HepG2 (cell line): ENCODE measurements around the gene STOM.

Experiments used
- ARNT ChIP-seq: fragments of 450-650 bp; IDR thresholded peaks from 2 replicates; pipeline ENCODE4 v1.6.1; 2017
- CBFB ChIP-seq: sonication (generic); formaldehyde crosslinking; IDR thresholded peaks from 2 replicates; pipeline ENCODE4 v1.4.0; 2020; ENCODE audit warnings: missing genetic modification reagents
- CHD2 ChIP-seq: IDR thresholded peaks from 2 replicates; pipeline ENCODE4 v1.6.1; 2011; ENCODE audit warnings: low read depth, low read length, improper control_type of control experiment
- FOXP1 ChIP-seq, 2 experiments: fragments of 450-650 bp in 1 of 2; IDR thresholded peaks; 2 replicates each; pipeline ENCODE4 v1.6.1; 2017 to 2018; ENCODE audit warnings: antibody characterized with exemption in 1 of 2
- GFI1 ChIP-seq: sonication (generic); formaldehyde crosslinking; IDR thresholded peaks from 2 replicates; pipeline ENCODE4 v1.5.0; 2020; ENCODE audit warnings: missing genetic modification reagents, mild to moderate bottlenecking, borderline replicate concordance
- KAT2B ChIP-seq: fragments of 150-350 bp; IDR thresholded peaks from 2 replicates; pipeline ENCODE4 v1.6.1; 2014; ENCODE audit warnings: low read depth, low read length, borderline replicate concordance
- KLF9 ChIP-seq: IDR thresholded peaks from 2 replicates; pipeline ENCODE4 v1.6.1; 2016; ENCODE audit warnings: low read depth
- POLR2G ChIP-seq: fragments of 200-400 bp; formaldehyde crosslinking; IDR thresholded peaks from 2 replicates; pipeline ENCODE4 v1.6.1; 2018; ENCODE audit warnings: mild to moderate bottlenecking, low read depth, low read length, moderate library complexity
- YY1 ChIP-seq: IDR thresholded peaks from 2 replicates; pipeline ENCODE4 v1.6.1; 2011; ENCODE audit warnings: low read length, low read depth, moderate library complexity, mild to moderate bottlenecking; ENCODE audit not compliant: insufficient read depth, insufficient replicate concordance
- ZNF17 ChIP-seq: sonication (generic); formaldehyde crosslinking; IDR thresholded peaks from 2 replicates; pipeline ENCODE4 v1.5.0; 2020; ENCODE audit warnings: mild to moderate bottlenecking, missing genetic modification reagents
- ZNF644 ChIP-seq: IDR thresholded peaks from 2 replicates; pipeline ENCODE4 v1.6.1; 2016; ENCODE audit warnings: low read depth
- ZNF7 ChIP-seq: IDR thresholded peaks from 2 replicates; pipeline ENCODE4 v1.6.1; 2016; ENCODE audit warnings: missing biosample characterization, missing genetic modification reagents
- TF ChIP-seq, protein P1 (sequence below): sonication (generic); formaldehyde crosslinking; IDR thresholded peaks from 2 replicates; pipeline ENCODE4 v1.5.0; 2020; ENCODE audit warnings: mild to moderate bottlenecking, missing genetic modification reagents
- TF ChIP-seq, protein P2 (sequence below): sonication (generic); formaldehyde crosslinking; IDR thresholded peaks from 2 replicates; pipeline ENCODE4 v1.5.0; 2020; ENCODE audit warnings: mild to moderate bottlenecking, missing genetic modification reagents, moderate library complexity

DNA sequence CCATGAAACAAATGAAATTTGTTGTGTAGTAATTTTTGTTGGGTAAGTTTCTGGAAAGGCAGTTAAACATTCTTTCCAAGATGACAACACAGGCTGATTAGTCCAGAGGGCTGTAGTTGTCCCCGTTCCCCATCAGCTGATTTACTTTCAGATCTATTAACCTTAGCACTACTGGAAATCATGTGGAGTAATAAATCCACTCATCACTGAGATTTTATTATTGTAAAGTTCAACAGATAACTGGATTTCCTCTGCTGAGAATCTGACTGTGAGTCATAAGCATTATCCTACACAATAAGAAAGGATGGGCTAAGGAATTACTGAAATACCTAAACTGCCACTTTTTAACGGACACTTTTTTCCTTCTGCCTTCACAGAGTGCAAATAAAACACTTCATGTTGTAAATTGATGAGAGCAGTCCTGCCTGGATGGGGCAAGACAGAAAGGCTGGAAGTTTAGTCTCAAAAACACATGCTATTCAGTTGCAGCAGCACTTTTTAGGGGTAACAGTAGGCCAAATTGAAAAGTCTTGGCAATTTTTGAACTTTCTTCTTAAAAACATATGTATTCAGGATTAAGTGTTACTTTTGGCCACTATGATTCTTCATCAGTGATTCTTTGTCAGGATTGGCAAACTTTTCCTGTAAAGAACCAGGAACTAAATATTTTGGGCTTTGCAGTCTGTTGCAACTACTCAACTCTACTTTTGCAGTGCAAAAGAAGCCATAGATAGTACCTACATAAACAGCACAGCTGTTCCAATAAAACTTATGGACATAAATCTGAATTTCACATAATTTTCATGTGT, 7.0 kb downstream of the STOM start:
- TF ChIP-seq ZNF7 (no peak), CBFB (CRISPR knock-in tag) (no peak), ZNF644 (CRISPR knock-in tag) (no peak), ARNT (no peak), GFI1 (CRISPR knock-in tag) (no peak), FOXP1 (IDR thresholded peaks at IDR 0.05) (no peak), FOXP1 (CRISPR knock-in tag; IDR thresholded peaks at IDR 0.05) (no peak), POLR2G (no peak), YY1 (no peak), KAT2B (no peak), ZNF17 (no peak), CHD2 (no peak), KLF9 (CRISPR knock-in tag) (no peak)
- TF ChIP-seq, protein P1, sequence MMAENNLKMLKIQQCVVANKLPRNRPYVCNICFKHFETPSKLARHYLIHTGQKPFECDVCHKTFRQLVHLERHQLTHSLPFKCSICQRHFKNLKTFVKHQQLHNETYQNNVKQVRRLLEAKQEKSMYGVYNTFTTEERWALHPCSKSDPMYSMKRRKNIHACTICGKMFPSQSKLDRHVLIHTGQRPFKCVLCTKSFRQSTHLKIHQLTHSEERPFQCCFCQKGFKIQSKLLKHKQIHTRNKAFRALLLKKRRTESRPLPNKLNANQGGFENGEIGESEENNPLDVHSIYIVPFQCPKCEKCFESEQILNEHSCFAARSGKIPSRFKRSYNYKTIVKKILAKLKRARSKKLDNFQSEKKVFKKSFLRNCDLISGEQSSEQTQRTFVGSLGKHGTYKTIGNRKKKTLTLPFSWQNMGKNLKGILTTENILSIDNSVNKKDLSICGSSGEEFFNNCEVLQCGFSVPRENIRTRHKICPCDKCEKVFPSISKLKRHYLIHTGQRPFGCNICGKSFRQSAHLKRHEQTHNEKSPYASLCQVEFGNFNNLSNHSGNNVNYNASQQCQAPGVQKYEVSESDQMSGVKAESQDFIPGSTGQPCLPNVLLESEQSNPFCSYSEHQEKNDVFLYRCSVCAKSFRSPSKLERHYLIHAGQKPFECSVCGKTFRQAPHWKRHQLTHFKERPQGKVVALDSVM, result no peak
- TF ChIP-seq, protein P2, sequence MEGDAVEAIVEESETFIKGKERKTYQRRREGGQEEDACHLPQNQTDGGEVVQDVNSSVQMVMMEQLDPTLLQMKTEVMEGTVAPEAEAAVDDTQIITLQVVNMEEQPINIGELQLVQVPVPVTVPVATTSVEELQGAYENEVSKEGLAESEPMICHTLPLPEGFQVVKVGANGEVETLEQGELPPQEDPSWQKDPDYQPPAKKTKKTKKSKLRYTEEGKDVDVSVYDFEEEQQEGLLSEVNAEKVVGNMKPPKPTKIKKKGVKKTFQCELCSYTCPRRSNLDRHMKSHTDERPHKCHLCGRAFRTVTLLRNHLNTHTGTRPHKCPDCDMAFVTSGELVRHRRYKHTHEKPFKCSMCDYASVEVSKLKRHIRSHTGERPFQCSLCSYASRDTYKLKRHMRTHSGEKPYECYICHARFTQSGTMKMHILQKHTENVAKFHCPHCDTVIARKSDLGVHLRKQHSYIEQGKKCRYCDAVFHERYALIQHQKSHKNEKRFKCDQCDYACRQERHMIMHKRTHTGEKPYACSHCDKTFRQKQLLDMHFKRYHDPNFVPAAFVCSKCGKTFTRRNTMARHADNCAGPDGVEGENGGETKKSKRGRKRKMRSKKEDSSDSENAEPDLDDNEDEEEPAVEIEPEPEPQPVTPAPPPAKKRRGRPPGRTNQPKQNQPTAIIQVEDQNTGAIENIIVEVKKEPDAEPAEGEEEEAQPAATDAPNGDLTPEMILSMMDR, result no peak
